K562 (cell line): ENCODE measurements around the gene CYS1. TPM values are rescaled to one million over a fixed set of nuclear protein-coding genes. Genes with fewer than 3 reads are reported as not detected.

Experiments
- CHD7 ChIP-seq: fragments of 200-600 bp; sonication (generic); IDR thresholded peaks from one replicate; pipeline ENCODE4 v1.6.1; 2012; ENCODE audit warnings: mild to moderate bottlenecking, low read depth, low read length, inconsistent platforms
- CSDE1 ChIP-seq, 2 experiments: fragments of 450-650 bp; IDR thresholded peaks; 2 replicates each; pipeline ENCODE4 v1.6.1; 2016; ENCODE audit warnings: mild to moderate bottlenecking in 1 of 2
- ETS2 ChIP-seq: IDR thresholded peaks from 2 replicates; pipeline ENCODE4 v1.6.1; 2016; ENCODE audit warnings: borderline replicate concordance, missing genetic modification characterization, mild to moderate bottlenecking, moderate library complexity, missing compliant biosample characterization; ENCODE audit not compliant: poor library complexity, severe bottlenecking
- NCOA4 ChIP-seq: fragments of 450-650 bp; IDR thresholded peaks from 2 replicates; pipeline ENCODE4 v1.6.1; 2018; ENCODE audit warnings: mild to moderate bottlenecking; ENCODE audit not compliant: partially characterized antibody
- RBM14 ChIP-seq: fragments of 200-400 bp; formaldehyde crosslinking; IDR thresholded peaks from 2 replicates; pipeline ENCODE4 v1.6.1; 2018; ENCODE audit warnings: low read depth, mild to moderate bottlenecking, low read length, moderate library complexity, borderline replicate concordance; ENCODE audit not compliant: insufficient read depth
- SMARCB1 ChIP-seq: IDR thresholded peaks from 2 replicates; pipeline ENCODE4 v1.6.1; 2011; ENCODE audit warnings: improper control_type of control experiment, low read depth; ENCODE audit not compliant: insufficient read length
- SRF ChIP-seq, 2 experiments: fragments of 250-450, 450-650 bp in 1 of 2; sonication (Bioruptor Pico) in 1 of 2; sonication (generic) in 1 of 2; formaldehyde crosslinking; IDR thresholded peaks; 2 replicates each; pipeline versions ENCODE4 v1.5.0 to v1.5.1; 2020 to 2022; ENCODE audit warnings: mild to moderate bottlenecking in 1 of 2, missing genetic modification reagents in 1 of 2
- polyA plus RNA-seq, 8 experiments: library from polyadenylated mRNA; depleted of rRNA in 4 of 8; stranded (reverse) in 5 of 8; unstranded in 3 of 8; fragments of >200 nt; fragmentation: Nextera tagmentation in 2 of 8; fragmentation: Illumina TruSeq in 1 of 8; extraction: Ambion mirVana in 2 of 8; extraction: Trizol in 1 of 8; gene quantifications; 2 replicates each; pipeline versions ENCODE4 v1.2.1 to v1.2.3, GENCODE V29; 2011 to 2014; ENCODE audit warnings: inconsistent platforms in 1 of 8, missing spikeins in 1 of 8
- total RNA-seq, 7 experiments: library from RNA; depleted of rRNA in 6 of 7; stranded (reverse); fragments of >200 nt in 6 of 7; fragmentation: Illumina TruSeq in 2 of 7; extraction: Trizol in 2 of 7; gene quantifications; 2 replicates each; pipeline versions ENCODE4 v1.2.1 to v1.2.3, GENCODE V29; 2011 to 2021; ENCODE audit warnings: low replicate concordance in 1 of 7
- TF ChIP-seq, protein P1 (sequence below), 3 experiments: fragments of 200-800 bp in 1 of 3; fragments of 250-450 bp in 1 of 3; fragments of 450-650 bp in 1 of 3; sonication (Bioruptor Pico) in 1 of 3; sonication (Bioruptor generic) in 1 of 3; formaldehyde crosslinking in 1 of 3; IDR thresholded peaks; 2 replicates each; pipeline versions ENCODE4 v1.6.1 to v1.8.0; 2016 to 2022; ENCODE audit warnings: mild to moderate bottlenecking in 2 of 3, missing genetic modification characterization in 2 of 3, missing compliant biosample characterization in 1 of 3, moderate library complexity in 1 of 3
- TF ChIP-seq, protein P2 (sequence below): sonication (generic); formaldehyde crosslinking; IDR thresholded peaks from 2 replicates; pipeline ENCODE4 v1.8.1; 2023; ENCODE audit warnings: mild to moderate bottlenecking, missing genetic modification reagents, moderate library complexity

Gene CYS1
- total and polyA plus RNA-seq, 9 of the 15 experiments (the other 6 are each of a cell fraction or from before 2014, with no cell fraction given): 0.11 to 0.13 TPM; not detected in 7

DNA sequence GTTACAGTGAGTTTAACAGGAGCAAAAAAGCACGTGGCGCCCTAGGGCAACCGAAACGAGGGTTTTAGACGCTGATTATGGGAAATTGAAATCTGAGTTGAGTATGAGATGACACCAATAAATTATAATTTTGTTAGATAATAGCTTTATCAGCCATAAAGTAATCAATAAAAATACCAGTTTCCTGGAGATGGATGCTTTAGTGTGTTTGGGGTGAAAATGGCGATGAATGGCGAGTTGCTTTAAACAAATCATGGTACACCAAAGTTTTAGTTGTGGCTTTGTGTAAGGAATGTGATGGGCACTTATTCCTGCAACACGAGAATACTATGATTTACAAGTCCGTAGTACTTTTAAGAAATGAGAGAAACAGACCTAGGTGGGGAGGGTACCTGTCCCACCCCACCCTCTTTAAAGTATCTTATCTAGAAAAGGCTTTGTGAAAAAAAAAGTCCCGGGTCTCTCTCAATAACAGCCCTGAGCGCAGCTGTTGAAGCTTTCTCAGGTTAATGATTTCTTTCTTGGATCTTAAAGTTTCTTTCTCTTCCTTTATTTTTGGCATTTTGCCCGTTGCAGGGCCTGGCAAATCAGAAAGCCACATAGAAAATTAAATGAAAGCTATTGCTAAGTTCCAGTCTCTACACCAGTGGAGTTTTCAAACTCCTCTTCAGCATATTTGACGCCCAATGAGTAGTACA is 40.8 kb upstream of the CYS1 start (continued):
- TF ChIP-seq CHD7 (no peak), RBM14 (no peak), SMARCB1 (no peak), ETS2 (no peak), SRF (CRISPR knock-in tag; IDR thresholded peaks at IDR 0.05) (no peak), CSDE1 (IDR thresholded peaks at IDR 0.05) (peak in 1 of 2 experiments; percentile 42; a peak in 2 of 4 replicates), NCOA4 (no peak)
- TF ChIP-seq, protein P1, sequence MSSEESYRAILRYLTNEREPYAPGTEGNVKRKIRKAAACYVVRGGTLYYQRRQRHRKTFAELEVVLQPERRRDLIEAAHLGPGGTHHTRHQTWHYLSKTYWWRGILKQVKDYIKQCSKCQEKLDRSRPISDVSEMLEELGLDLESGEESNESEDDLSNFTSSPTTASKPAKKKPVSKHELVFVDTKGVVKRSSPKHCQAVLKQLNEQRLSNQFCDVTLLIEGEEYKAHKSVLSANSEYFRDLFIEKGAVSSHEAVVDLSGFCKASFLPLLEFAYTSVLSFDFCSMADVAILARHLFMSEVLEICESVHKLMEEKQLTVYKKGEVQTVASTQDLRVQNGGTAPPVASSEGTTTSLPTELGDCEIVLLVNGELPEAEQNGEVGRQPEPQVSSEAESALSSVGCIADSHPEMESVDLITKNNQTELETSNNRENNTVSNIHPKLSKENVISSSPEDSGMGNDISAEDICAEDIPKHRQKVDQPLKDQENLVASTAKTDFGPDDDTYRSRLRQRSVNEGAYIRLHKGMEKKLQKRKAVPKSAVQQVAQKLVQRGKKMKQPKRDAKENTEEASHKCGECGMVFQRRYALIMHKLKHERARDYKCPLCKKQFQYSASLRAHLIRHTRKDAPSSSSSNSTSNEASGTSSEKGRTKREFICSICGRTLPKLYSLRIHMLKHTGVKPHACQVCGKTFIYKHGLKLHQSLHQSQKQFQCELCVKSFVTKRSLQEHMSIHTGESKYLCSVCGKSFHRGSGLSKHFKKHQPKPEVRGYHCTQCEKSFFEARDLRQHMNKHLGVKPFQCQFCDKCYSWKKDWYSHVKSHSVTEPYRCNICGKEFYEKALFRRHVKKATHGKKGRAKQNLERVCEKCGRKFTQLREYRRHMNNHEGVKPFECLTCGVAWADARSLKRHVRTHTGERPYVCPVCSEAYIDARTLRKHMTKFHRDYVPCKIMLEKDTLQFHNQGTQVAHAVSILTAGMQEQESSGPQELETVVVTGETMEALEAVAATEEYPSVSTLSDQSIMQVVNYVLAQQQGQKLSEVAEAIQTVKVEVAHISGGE (CRISPR knock-in tag; IDR thresholded peaks at IDR 0.05): peak in 1 of 3 experiments; percentile 6; a peak in 1 of 6 replicates
- TF ChIP-seq, protein P2, sequence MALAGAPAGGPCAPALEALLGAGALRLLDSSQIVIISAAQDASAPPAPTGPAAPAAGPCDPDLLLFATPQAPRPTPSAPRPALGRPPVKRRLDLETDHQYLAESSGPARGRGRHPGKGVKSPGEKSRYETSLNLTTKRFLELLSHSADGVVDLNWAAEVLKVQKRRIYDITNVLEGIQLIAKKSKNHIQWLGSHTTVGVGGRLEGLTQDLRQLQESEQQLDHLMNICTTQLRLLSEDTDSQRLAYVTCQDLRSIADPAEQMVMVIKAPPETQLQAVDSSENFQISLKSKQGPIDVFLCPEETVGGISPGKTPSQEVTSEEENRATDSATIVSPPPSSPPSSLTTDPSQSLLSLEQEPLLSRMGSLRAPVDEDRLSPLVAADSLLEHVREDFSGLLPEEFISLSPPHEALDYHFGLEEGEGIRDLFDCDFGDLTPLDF (CRISPR knock-in tag): 0 out of 2 replicates have a peak, but pooled peaks have one; percentile 2
